Stimulated activated naive CD4-positive, alpha-beta T cell (primary cell): Measurements from ENCODE around the gene EFCAB8.
A peak's percentile ranks its signal among the peaks of the same experiment; 100 is the strongest.
"Not testable (repeated sequence)": the region's sequence is repeated elsewhere in the genome, so short reads cannot be mapped to it uniquely, and the experiment has no call there.

Experiments used
- DNase-seq, 6 experiments: peaks; one replicate each; lab custom pipeline; 2025; lab: John Stamatoyannopoulos, UW

The EFCAB8 gene

DNA sequence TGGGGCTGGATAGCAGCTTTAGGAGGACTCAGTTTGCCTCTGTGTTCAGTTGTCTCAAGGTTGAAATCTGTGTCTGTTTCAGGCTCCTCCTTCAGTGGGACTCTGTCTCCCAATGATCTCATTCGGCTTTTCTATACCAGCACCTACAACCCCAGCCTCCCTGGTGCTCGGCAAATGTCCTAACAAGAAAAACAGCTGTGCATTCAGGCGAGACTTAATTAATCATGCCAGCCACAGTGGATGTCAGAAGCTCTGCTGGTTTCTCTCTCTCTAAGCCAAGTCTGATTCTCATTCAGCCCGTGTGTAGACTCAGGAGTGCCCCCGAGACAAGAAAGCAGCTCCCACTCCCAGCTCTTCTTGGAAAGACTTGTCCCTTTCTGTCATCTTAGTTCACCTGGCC, 98.7 kb downstream of the EFCAB8 start:
- no peak for DNase-seq

DNA sequence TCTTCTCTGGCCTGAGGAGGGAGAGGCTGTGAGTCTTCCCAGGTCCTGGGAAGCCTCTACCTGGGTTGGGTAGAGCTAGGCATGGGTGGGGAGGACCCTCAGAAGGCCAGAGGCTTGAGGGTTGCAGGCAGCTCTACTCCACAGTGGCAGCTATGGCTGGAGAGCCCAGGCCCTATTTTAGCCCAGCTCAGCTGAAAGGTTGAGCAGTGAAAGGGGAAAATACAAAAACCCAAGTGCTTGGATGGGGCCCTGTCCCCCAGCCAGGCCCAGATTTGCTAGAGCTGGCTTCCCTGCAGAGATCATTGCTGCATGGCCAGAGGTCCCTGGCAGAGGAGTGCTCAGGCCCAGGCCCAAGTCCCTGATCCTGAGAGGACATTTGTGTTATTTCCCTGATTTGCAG, 99.9 kb downstream of the EFCAB8 start:
- no peak for DNase-seq

DNA sequence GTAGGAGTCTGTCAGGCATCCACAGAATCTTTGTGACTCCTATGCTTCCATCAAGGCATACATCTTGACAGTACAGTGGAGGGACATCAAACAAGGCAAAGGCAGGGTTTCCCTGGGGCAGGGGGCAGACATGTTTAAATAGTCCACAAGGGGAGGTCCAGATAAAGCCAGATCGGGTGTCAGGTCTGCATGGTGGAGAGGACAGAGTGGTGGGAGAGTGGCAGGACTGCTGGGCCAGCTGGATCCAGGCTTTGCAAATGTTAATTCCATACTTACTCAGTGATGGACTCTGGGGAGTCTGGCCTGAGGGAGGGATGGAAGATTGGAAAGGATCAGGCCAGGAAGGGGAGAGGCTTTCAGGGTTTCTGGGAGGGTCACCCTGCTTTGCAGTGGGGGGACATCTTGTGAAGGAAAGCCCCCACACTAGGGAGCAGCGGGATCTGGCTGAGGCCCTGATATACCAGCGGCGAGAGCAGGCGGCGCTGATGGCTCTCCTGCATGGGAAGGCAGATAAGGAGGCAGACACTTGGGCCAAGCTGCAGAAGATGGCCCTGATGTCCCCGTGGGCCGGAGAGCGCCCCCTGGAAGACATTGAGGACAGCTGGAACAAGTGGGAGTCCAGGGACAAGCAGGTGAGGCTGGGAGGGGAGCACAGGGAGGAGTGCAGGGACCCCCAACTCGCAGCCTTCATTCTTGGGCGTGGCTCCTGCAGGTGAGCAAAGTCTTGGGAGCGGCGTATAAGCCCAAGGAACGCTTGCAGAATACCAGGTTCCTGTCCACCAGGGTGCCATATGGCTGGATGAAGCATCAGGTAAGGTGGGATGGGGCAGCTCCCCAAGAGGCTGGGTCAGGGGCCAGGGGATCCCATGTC, 100.9 kb downstream of the EFCAB8 start:
- no peak for DNase-seq

DNA sequence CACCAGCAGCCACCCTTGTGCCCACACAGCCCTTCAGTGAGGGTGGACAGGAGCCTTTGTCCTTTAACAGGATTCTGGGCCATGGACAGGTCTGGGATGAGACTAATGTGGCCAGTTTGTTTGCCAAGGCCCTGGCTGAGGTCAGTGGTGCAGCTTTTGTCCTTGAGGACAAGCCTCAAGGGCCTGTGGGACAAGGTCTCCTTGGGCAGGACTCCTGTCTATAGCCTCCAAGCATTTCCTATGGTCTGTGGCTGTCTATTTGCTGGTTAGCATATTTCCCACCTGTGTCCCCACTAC, 101.4 kb downstream of the EFCAB8 start:
- DNase-seq, result no peak

DNA sequence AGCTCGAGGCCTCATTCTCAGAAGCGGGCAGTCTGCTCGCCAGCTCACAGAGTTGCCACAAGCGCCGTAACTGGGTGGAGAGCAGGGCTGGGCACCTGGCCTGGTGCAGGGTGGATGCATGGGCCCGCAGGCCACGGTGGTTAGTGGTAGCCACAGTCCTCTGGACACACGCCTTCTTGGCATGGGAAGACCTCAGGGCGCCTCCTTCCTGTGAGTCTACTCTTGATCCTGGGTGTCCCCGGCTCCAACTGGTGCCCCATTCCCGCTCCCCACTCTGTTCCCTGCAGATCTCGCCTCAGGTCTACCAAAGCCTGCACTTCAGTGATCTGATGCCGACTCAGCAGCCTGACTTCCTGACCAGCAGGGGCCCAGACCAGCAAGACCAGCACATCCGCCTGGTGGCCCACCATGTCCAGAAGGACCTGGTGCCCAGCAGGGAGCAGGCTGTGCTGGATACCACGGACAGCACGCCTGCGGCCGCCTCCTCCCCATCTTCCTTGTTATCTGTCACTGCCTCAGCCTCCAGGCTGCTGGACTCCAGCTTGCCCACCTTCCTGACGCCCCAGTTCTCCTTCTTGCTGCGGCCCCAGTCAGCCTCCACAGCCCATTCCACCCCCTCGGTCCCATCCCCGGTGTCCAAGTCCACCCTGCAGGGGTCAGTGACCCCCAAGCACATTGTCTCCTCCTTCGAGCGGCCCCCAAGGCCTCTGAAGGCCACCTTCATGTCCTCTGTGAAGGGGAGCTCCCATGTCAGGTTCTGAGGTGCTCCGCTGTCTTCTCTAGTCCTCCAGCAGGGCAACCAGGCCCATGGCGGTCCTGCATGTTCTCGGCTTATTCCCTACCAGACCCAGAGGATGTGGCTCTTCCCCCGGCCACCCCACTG, 102.4 kb downstream of the EFCAB8 start:
- DNase-seq, result no peak

DNA sequence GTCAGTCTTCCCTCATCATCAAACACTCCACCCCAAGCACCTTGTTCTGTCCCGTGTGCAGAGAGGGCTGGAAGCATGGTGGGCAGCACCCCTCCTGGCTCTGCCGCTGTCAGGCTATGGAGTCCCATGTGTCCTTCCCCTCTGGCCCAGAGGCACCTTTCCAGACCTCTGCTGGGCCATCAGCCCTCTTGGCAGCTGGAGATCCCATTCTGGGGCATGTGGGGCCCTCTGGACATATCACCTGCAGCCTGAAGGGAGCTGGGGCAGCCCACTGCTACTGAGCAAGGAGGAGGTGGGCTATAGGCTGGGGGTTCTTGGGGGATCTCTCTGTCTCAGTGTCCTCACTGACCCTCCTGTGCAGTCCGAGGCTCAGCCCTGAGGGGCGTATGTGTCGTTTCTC, 103.3 kb downstream of the EFCAB8 start:
- DNase-seq, result no peak

DNA sequence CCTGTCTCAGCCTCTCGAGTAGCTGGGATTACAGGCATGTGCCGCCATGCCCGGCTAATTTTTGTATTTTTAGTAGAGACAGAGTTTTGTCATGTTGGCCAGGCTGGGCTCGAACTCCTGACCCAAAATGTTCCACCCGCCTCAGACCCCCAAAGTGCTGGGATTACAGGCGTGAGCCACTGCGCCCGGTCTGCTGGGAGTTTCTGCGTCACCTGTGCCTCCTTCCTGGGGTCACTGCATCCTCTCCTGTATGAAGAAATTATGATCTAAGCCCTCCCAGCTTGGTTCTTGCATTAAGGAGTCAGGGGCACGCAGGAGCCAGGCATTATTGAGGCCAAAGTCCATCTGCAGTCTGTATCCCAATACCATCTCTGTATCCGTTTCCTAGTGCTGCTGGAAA, 103.9 kb downstream of the EFCAB8 start:
- DNase-seq, result not testable (repeated sequence)

DNA sequence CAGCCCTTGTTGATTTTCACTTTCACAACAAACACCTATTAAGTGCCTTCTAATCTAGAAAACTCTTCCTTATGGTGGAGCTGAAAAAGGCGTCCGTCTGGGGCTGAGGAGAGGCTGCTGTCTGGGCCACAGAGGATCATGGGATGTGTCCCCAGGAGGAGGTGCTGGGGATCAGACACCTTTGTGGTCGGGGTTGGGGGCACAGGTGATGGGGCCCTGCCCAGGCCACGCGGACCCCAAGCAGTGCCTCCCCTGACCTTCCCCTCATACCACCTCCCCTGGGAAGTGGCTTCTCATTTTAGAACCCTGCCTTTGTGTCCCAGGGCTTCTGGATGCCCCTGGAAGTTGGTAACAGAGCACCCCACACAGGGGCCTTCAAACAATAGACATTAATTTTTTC, 104.5 kb downstream of the EFCAB8 start:
- DNase-seq, result no peak

DNA sequence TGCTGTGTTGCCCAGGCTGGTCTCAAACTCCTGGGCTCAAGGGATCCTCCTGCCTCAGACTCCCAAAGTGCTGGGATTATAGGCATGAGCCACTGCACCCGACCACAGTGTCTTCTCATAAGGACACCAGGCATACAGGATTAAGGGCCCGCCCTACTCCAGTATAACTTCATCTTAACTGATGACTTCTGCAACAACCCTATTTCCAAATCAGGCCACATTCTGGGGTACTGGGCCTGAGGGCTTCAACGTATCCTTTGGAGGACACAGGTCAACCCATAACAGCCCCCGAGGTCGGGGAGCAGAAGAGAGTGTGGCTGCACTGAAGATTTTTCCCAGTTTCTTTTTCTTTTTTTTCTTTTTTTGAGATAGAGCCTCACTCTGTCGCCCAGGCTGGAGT, 105.9 kb downstream of the EFCAB8 start:
- DNase-seq, result no peak

DNA sequence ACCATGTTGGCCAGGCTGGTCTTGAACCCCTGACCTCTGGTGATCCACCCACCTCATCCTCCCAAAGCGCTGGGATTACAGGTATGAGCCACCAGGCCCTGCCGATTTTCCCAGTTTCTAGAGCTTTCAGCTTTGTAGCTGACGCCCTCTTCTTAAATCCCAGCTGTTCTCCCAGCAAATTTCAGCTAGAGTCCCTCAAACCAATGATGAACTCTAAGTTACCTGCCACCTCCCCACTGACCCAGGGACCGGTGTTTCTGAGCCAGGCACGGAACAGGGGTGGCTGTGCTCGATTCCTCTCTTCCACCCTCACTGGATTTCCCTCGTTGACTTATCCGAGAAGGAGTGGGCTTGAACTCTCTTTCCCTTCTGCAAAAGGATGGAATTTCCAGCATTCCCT, 106.4 kb downstream of the EFCAB8 start:
- DNase-seq, result no peak

DNA sequence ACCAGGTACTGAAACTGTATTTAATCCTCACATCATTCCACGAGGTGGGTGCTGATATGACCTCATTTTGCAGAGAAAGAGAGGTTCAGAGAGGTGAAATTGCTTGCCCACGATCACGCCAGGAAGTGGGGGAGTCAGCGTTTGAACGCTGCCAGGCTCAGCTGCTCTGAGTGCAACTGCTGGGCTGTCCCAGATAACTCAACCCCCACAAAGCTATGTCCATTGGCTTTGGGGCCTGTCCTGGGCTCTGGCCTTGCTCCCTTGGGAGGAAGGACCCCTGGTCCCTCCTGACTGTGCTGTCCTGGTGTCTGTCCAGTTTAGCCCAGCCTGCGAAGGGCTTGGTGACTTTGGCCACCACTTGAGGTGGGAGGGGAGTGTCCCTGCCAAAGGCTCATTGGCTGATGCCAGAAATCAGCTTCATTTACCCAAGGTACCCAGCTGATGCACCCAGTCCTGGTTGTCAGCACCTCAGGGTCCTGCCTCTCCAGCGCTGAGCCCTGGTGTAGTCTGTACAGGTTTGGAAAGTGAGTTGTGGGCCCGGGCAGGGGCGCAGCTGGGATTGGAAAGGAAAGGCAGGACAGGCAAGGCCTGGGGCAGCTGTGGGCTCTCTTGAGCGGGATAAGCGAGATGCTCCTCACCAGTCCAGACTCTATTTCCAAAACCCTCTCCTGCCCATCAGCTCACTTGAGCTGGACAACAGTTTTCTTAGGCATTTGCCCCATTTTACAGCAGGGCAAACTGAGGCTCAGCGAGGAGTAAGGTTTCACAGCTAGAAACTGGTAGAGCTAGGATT, 107.1 kb downstream of the EFCAB8 start:
- peak in 4 of 6 experiments; percentile 12 to 42 (median 24) for DNase-seq

DNA sequence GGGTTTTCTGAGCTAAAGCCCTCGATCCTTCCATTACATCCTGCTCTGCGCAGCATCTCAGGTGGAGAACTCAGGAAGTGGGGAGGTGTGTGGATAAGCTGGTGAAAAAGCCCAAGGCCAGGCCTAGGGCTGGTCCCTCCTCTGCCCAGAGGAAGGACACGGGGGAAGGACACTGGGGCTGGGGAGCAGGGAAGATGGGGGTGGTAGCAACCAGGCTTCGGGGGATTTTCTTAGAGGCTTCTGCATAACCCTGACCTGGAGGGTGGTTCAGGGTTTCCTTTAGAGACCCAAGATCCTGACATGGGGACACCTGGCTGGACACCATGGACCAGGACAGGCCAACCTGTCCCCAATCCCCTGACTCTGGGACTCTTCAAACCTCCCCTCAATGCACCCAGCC, 107.7 kb downstream of the EFCAB8 start:
- no peak for DNase-seq

DNA sequence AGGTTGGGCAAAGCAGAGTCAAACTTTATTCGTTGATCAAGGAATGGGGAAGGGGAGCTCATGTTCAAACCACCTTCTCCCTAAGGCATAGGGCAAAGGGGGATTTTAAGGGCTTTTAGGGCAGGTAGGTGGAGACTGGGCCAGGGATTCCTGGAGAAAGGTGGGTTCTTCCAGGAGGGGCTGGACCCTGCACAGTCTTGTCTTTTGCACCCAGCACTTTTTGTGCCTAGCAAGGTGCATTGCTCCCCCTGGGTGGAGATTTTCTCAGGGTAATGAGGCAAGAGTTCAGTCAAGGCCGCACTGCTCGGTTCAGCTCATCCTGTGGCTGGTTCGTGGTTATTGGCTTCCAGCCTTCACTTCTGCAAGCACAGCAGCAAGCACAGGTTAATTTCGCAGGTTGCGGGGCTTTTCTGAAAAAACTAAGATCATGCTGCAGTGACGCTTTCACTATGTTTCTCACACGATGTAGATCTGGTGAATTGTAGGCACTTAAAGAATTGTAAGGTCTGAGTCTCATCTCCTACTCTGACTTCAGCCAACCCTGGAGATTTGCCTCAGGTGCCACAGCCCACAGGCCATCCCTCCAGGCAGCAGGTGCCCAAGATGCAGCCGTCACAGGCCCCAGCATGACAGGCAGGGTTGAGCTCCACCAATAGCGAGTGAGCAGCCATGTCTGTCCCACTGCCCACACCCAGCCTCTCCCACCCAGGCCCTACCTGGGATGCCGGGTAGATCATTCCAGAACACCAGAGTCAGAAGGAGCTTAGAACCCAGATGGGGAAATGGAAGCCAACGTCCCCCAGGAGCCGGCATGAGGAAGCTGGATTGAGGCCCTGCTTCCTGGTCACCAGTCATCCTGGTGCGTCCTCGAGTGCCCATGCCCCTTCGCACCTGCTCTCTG, 108.4 kb downstream of the EFCAB8 start:
- peak; percentile 33 to 73 (median 60) for DNase-seq

DNA sequence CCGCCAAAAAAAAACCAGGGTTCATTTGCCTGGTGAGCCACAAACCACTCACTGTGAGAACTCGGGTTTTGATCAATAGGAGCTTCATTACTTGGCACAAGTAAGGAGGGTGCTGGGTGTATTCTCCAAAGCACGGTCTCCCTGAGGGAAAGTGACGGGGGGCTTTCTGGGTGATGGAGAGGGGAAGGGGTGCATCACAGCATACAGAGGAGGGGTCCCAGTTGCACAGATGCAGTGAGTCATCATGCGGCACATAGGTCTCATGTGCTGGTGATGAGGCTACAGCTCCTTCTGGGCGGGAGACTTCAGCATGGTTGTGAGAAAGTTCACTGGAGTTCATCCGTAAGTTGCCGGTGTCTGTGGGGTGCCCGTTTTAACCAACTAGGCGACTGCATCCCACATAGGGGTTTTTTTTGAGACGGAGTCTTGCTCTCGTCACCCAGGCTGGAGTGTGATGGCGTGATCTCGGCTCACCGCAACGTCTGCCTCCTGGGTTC, 109.3 kb downstream of the EFCAB8 start:
- peak; percentile 42 to 74 (median 56) for DNase-seq

DNA sequence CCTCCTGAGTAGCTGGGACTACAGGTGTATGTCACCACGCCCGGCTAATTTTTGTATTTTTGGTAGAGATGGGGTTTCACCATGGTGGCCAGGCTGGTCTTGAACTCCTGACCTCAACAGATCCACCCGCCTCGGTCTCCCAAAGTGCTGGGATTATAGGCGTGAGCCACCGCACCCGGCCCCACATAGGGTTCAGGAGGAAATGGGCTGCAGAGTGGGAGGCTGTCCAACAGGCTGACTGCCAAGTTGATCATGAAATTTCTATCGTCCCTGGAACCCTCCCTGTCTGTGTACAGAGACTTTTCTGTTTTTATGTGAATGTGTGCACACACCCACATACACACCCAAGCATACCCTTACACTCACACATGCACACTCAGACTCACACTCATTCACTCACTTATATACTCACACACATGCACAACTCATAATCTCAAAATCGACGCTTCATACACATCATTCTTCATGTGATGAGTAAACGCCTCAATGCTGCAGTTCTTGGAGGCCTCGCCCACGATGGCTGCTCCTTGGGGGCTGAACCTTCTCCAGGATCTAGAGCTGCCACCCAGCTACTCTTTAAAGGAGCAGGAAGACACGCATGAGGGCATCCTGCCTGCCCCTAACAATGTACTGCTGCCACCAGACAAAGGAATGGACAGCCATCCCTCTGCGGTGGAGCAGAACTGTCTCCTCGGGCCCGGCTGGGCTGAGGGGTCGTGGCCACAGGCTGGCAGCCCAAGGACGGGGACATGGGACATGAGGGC, 109.9 kb downstream of the EFCAB8 start:
- DNase-seq, result peak in 1 of 6 experiments; percentile 10

DNA sequence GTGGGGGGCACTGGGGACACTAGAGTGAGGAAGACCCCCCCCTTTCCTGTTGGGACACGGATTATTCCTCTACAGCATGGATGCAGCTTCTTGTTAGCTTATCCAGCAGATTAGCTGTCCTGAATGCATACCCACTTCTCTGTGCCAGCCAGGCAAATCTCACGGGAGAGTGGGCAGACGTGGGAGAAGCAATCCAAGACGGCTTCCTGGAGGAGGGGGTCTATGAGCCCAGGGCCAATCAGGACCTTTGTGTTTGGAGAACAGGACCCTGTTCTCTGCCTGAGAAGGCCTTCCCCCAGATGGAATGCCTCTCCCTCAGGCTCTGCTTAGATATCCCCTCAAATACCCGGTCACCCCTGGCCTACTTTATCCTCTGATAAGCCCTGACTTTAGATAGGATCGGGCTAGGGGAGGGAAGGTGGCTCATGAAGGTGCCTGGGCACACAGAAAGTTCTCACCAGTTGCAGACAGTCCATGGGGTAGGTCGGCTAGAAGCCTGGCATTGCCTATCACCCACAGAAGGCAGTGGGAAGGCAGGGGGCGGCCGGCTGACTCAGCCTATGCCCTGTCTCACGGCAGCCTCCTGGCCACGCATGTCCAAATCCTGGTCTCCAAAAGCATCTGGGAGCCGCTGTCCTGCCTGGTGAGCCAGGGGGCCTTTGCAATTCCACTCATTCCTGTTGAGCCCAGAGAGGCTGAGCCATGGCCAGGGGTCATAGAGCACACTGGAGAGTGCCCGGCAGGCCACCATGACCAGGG, 110.8 kb downstream of the EFCAB8 start:
- DNase-seq, result no peak

DNA sequence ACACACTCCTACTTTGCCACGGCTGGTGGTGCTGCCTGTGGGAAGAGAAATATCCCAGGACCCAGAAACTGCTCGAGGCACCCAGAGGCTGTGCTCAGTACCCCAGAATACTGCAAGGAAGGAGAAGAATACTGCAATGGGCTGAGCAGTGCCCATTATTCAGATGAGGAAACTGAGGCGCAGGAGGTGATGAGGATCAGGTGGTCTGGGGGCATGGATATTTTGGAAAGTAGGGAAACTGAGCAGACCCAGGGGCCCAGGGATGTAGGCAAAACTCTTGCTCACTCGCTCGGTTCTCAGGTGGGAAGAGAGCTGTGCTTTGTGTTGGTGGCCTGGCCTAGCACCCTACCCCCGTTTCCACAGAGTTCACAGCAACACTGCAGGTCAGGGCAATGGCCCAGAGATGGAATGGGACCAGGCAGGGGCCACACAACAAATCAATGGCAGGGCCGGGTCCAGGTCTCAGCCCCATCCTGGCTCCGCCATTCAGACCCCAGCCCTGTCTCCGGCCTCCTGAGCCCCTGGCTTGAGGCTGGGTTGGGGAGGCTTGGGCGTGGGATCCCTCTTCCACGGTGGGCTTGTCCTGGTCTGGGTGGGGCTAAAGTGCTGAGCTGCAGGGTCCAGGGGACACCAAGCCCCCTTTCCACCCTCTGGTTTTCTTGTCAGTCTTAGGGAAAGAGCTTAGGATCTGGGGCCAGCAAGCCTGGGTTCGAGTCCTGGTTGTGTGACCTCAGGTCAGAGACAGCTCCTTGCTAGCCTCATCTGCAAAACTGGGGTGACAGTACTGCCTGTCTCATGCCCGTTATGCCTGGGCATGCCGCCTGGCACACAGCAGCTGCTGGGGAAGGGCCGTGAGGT, 111.6 kb downstream of the EFCAB8 start:
- no peak for DNase-seq

DNA sequence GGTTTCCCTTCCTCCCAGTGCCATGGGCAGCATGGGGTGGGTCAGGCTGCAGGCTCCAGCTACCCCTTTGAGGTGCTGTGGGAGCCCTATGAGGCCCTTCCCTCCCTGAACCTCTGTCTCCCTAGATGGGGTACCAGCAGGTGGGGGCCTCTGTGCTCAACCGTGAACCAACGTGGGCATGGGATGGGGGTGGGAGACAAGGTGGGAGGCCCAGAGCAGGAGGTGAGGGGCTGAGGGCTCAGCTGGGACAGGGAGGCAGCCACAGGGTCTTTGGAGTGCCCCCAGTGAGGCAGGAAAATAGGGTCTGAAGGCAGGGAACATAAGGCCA, 112.2 kb downstream of the EFCAB8 start:
- DNase-seq, result no peak

DNA sequence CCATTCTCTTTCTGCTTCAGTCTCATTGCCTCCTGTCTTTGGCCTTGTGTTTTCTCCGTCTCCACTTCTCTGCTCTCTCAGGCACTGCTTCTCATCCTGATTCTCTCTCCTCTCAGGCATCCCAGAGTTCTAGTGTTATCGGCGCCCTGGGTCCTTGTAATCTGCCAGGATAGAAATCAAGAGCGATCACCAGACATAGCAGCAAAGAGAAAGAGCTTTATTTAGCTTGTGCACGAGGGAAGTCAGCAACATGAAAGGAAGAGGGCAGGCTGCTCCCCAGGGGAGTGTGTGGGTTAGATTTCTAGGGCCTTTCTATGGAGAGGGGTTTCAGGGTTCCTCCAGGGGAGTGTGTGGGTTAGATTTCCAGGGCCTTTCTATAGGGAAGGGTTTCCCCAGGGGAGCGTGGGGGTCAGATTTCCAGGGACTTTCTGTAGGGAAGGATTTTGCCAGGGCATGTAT, 113.0 kb downstream of the EFCAB8 start:
- DNase-seq, result peak in 5 of 6 experiments; percentile 37 to 81 (median 62)
